Prostate gland (tissue), 2 donors: ENCODE results near the gene SLC25A11. TPM values are rescaled to one million over a fixed set of nuclear protein-coding genes. Genes with fewer than 3 reads are reported as not detected.

Experiments
- DNase-seq: peaks from one replicate; pipeline ENCODE4 v3.0.0-alpha.2; 2019; ENCODE audit warnings: low spot score
- H3K27ac ChIP-seq, 2 donors: fragments of 200-600 bp; sonication (generic); 2 replicates each; pipeline ENCODE4 v1.5.1; 2017 to 2019
- H3K27me3 ChIP-seq: fragments of 200-600 bp; sonication (generic); replicated peaks from 2 replicates; pipeline ENCODE4 v1.5.1; 2019; ENCODE audit not compliant: insufficient read depth
- H3K36me3 ChIP-seq, 2 donors: fragments of 200-600 bp; sonication (generic); 1 replicate in 1 of 2; 2 replicates in 1 of 2; pipeline versions ENCODE4 v1.5.1 to v1.8.1; 2017 to 2019
- H3K4me1 ChIP-seq: fragments of 200-600 bp; sonication (generic); replicated peaks from 2 replicates; pipeline ENCODE4 v1.5.1; 2019
- H3K4me3 ChIP-seq, 2 donors: fragments of 200-600 bp; sonication (generic); 2 replicates each; pipeline ENCODE4 v1.5.1; 2017 to 2019
- H3K9me3 ChIP-seq: fragments of 200-600 bp; sonication (generic); 2 replicates; pipeline ENCODE4 v1.5.1; 2017
- POLR2A ChIP-seq: fragments of 450-650 bp; IDR thresholded peaks from one replicate; pipeline ENCODE4 v1.6.1; 2016; ENCODE audit warnings: antibody characterized with exemption, mild to moderate bottlenecking
- POLR2AphosphoS5 ChIP-seq: sonication (generic); formaldehyde crosslinking; IDR thresholded peaks from one replicate; pipeline ENCODE4 v1.6.1; 2017; ENCODE audit warnings: antibody characterized with exemption
- WGBS: methylation state at CpG from one replicate; pipeline ENCODE4 v1.1.5; 2018; 5-methylcytosine and 5-hydroxymethylcytosine counted together
- intact Hi-C: fragments of 100-400 bp; cut with DNase I; formaldehyde crosslinking; loops from one replicate; pipeline ENCODE4 v1.14.2; 2022
- microRNA-seq: library from miRNA; unstranded; fragments of <30 nt; microRNA quantifications from one replicate; pipeline ENCODE4, GENCODE V29; 2016
- small RNA-seq, 2 donors: library from RNA; depleted of rRNA; stranded (forward); fragments of <200 nt; gene quantifications; one replicate each; pipeline ENCODE3, GENCODE V24; 2016
- total RNA-seq, 2 donors: library from RNA; depleted of rRNA; stranded (reverse); fragments of >200 nt; gene quantifications; one replicate each; pipeline ENCODE4 v1.1.0, GENCODE V29; 2016
- TF ChIP-seq, protein P1 (sequence below), 4 experiments: fragments of 200-600 bp in 2 of 4; fragments of 450-650 bp in 2 of 4; sonication (generic) in 2 of 4; IDR thresholded peaks; 1 replicate in 3 of 4; 2 replicates in 1 of 4; pipeline ENCODE4 v1.5.1; 2016 to 2019; ENCODE audit warnings: antibody characterized with exemption in 4 of 4, mild to moderate bottlenecking in 2 of 4, moderate library complexity in 2 of 4

SLC25A11 gene
- total RNA-seq, 2 donors from 2014 or later, result 40.5 to 68.0 TPM

DNA sequence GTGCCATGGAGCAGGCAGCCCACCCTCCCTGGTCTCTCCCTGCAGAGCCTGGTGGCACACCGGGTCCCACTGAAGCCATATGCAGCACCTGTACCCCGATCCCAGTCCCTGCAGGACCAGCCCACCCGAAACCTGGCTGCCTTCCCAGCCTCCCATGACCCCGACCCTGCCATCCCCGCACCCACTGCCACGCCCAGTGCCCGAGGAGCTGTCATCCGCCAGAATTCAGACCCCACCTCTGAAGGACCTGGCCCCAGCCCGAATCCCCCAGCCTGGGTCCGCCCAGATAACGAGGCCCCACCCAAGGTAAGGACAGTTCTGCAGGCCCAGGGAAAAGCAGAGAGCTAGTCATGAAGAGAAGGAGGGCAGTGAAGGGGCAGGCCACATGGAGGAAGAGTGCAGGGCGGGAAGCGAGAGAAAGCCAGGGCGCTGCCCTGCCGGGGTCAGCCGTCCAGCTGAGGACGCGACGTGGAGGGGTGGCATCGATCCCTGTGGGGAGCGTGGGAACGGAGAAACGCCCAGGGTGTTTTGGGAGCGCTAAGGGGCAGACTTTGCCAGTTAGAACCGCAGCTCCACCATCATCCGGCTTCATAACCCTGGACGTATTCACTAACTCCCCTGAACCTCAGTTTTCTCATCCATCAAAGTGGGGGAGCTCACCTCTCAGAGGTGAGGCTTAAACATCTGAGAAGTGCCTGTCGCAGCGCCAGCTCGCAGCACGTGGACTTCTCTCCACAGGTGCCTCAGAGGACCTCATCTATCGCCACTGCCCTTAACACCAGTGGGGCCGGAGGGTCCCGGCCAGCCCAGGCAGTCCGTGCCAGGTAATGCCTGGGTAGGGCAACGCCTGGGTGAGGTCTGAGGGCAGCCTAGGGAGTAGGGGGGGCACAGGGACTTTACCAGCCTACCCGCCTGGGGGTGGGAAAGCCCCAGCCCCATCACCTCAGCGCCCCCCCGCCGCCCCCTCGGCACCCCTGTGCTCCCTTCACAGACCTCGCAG, 48.1 kb downstream of the SLC25A11 start:
- Histone ChIP-seq H3K36me3 (peaks cover 12 to 44% of the 10 kb centered on the region in 2 donors), H3K27ac (no peak overlapping the region), H3K4me3 (no peak overlapping the region), H3K9me3 (no peaks in the 10 kb centered on the region), H3K27me3 (no peaks in the 10 kb centered on the region), H3K4me1 (no peaks in the 10 kb centered on the region)
- WGBS, result 90% methylated on average over 36 of the region's 42 CpGs
- intact Hi-C loops, result no loop called here
- no peak for DNase-seq
- TF ChIP-seq POLR2AphosphoS5, result no peak
- TF ChIP-seq POLR2A, result no peak
- TF ChIP-seq, protein P1, sequence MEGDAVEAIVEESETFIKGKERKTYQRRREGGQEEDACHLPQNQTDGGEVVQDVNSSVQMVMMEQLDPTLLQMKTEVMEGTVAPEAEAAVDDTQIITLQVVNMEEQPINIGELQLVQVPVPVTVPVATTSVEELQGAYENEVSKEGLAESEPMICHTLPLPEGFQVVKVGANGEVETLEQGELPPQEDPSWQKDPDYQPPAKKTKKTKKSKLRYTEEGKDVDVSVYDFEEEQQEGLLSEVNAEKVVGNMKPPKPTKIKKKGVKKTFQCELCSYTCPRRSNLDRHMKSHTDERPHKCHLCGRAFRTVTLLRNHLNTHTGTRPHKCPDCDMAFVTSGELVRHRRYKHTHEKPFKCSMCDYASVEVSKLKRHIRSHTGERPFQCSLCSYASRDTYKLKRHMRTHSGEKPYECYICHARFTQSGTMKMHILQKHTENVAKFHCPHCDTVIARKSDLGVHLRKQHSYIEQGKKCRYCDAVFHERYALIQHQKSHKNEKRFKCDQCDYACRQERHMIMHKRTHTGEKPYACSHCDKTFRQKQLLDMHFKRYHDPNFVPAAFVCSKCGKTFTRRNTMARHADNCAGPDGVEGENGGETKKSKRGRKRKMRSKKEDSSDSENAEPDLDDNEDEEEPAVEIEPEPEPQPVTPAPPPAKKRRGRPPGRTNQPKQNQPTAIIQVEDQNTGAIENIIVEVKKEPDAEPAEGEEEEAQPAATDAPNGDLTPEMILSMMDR (IDR thresholded peaks at IDR 0.05), result no peak

DNA sequence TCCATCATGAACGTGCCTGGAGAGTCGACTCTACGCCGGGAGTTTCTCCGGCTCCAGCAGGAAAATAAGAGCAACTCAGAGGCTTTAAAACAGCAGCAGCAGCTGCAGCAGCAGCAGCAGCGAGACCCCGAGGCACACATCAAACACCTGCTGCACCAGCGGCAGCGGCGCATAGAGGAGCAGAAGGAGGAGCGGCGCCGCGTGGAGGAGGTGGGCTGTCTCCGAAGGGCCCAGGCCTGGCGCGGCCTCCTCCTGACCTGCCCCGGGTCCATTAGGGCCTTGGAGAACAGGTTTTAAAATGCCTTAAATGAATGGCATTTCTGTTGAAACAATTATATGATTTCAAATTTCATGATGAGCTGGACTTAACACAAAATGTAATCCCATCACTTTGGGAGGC, 52.3 kb downstream of the SLC25A11 start:
- 87% methylated on average over 18 of the region's 18 CpGs for WGBS
- H3K4me3 ChIP-seq, result no peak overlapping the region
- no peak for DNase-seq
- peaks cover 13 to 36% of the 10 kb centered on the region in 2 donors for H3K36me3 ChIP-seq
- intact Hi-C loops, result loop anchor here (5.0 kb wide), 2 partner anchors 100 to 155 kb away; partner anchors contain the start of genes GLTPD2, MED11 and VMO1
- no peaks in the 10 kb centered on the region for H3K4me1 ChIP-seq
- no peaks in the 10 kb centered on the region for H3K9me3 ChIP-seq
- H3K27ac ChIP-seq, result no peak overlapping the region
- TF ChIP-seq POLR2AphosphoS5 (no peak), POLR2A (no peak)
- TF ChIP-seq, protein P1 (IDR thresholded peaks at IDR 0.05), result no peak
- no peaks in the 10 kb centered on the region for H3K27me3 ChIP-seq

Small RNAs within 50 kb of the gene (microRNA-seq; reads per million reads assigned to microRNA genes)
- gene MIR6864 (not detected), gene MIR6865 (not detected)

Small RNAs within 50 kb of the gene (small RNA-seq; reads per million reads assigned to genes)
- gene MIR6864, result 0 to 0.28 reads per million in 2 donors
- gene MIR6865, result 0 reads per million in 2 donors

Other genes with a start within 250 kb of the SLC25A11 start
- gene PELP1, start 235.9 kb downstream of the SLC25A11 start, total RNA-seq, result 10 to 100 TPM; 27.1 to 79.7 TPM
- gene ARRB2, start 229.4 kb downstream of the SLC25A11 start, total RNA-seq, result 10 to 100 TPM; 12.5 to 30.1 TPM
- gene MED11, start 208.6 kb downstream of the SLC25A11 start, total RNA-seq, result 10 to 100 TPM; 31.0 to 41.9 TPM
- gene ZMYND15, start 200.2 kb downstream of the SLC25A11 start, total RNA-seq, result 1 to 10 TPM in 1 of 2 donors, under 1 TPM in 1; 0.91 to 7.3 TPM
- 10 to 100 TPM; 27.9 to 36.0 TPM for gene CXCL16, start 200.1 kb downstream of the SLC25A11 start, total RNA-seq
- not detected for gene TM4SF5, start 168.2 kb downstream of the SLC25A11 start, total RNA-seq
- 1 to 10 TPM in 1 of 2 donors, not detected in 1; 2.6 TPM for gene VMO1, start 153.7 kb downstream of the SLC25A11 start, total RNA-seq
- not detected for gene GLTPD2, start 151.1 kb downstream of the SLC25A11 start, total RNA-seq
- gene PSMB6, start 143.9 kb downstream of the SLC25A11 start, total RNA-seq, result 100 to 1,000 TPM; 152 to 183 TPM
- gene PLD2, start 132.9 kb downstream of the SLC25A11 start, total RNA-seq, result 10 to 100 TPM; 25.7 to 29.5 TPM
- 100 to 1,000 TPM in 1 of 2 donors, 10 to 100 TPM in 1; 53.0 to 136 TPM for gene MINK1, start 106.7 kb downstream of the SLC25A11 start, total RNA-seq
- 10 to 100 TPM in 1 of 2 donors, 1 to 10 TPM in 1; 2.4 to 15.4 TPM for gene C17orf107, start 40.5 kb downstream of the SLC25A11 start, total RNA-seq
- gene CHRNE, start 36.9 kb downstream of the SLC25A11 start, total RNA-seq, result 1 to 10 TPM in 1 of 2 donors, under 1 TPM in 1; 0.64 to 1.0 TPM
- not detected for gene GP1BA, start 7.8 kb downstream of the SLC25A11 start, total RNA-seq
- gene RNF167, start 222 bp upstream of the SLC25A11 start, total RNA-seq, result 100 to 1,000 TPM in 1 of 2 donors, 10 to 100 TPM in 1; 78.7 to 138 TPM
- gene PFN1, start 8.5 kb upstream of the SLC25A11 start, total RNA-seq, result 1,000 to 10,000 TPM in 1 of 2 donors, 100 to 1,000 TPM in 1; 646 to 1,039 TPM
- 10 to 100 TPM in 1 of 2 donors, 1 to 10 TPM in 1; 9.7 to 10.2 TPM for gene ENO3, start 11.1 kb upstream of the SLC25A11 start, total RNA-seq
- 10 to 100 TPM; 54.2 to 72.0 TPM for gene SPAG7, start 27.8 kb upstream of the SLC25A11 start, total RNA-seq
- gene CAMTA2, start 47.6 kb upstream of the SLC25A11 start, total RNA-seq, result 10 to 100 TPM; 13.6 to 40.2 TPM
- 1 to 10 TPM; 2.5 to 8.4 TPM for gene INCA1, start 57.5 kb upstream of the SLC25A11 start, total RNA-seq
- gene KIF1C, start 57.9 kb upstream of the SLC25A11 start, total RNA-seq, result 10 to 100 TPM; 59.5 to 88.9 TPM
- gene SLC52A1, start 95.4 kb upstream of the SLC25A11 start, total RNA-seq, result 1 to 10 TPM; 1.6 to 1.7 TPM
- gene ZFP3, start 138.4 kb upstream of the SLC25A11 start, total RNA-seq, result 1 to 10 TPM; 5.4 to 8.5 TPM
- gene ZNF232, start 171.8 kb upstream of the SLC25A11 start, total RNA-seq, result 10 to 100 TPM; 14.3 TPM
- gene USP6, start 176.0 kb upstream of the SLC25A11 start, total RNA-seq, result 1 to 10 TPM; 1.4 to 6.8 TPM